Peyer's patch (tissue), 4 donors: ENCODE results near the gene CXorf58.

Experiments used
- POLR2A ChIP-seq, 2 donors: fragments of 450-650 bp; IDR thresholded peaks; one replicate each; pipeline ENCODE4 v1.5.1; 2017; ENCODE audit warnings: antibody characterized with exemption in 2 of 2, mild to moderate bottlenecking in 2 of 2, moderate library complexity in 2 of 2
- TF ChIP-seq, protein P1 (sequence below), 6 experiments: fragments of 450-650 bp in 4 of 6; fragments of 200-600 bp in 2 of 6; sonication (generic) in 1 of 6; IDR thresholded peaks; one replicate each; pipeline ENCODE4 v1.5.1; 2017 to 2019; ENCODE audit warnings: antibody characterized with exemption in 6 of 6, mild to moderate bottlenecking in 3 of 6, moderate library complexity in 1 of 6

DNA sequence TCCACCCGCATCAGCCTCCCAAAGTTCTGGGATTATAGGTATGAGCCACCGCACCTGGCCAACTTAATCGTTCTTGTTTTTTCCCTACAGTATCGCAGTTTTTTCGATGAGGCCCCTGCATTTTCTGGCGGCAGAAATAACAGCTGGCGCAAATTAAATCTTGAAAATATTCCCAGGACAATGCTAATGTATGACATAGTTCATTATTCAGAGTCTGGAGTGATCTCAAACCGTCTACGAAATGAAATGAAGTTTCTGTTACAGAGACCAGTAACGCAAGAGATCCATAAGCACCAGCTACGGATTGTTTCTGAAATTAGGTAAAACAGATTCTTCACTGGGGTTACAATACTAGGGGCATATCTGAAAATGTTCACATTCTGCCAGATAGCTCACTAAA is 27.3 kb downstream of the CXorf58 start:
- TF ChIP-seq POLR2A (IDR thresholded peaks at IDR 0.05) = no peak
- TF ChIP-seq, protein P1, sequence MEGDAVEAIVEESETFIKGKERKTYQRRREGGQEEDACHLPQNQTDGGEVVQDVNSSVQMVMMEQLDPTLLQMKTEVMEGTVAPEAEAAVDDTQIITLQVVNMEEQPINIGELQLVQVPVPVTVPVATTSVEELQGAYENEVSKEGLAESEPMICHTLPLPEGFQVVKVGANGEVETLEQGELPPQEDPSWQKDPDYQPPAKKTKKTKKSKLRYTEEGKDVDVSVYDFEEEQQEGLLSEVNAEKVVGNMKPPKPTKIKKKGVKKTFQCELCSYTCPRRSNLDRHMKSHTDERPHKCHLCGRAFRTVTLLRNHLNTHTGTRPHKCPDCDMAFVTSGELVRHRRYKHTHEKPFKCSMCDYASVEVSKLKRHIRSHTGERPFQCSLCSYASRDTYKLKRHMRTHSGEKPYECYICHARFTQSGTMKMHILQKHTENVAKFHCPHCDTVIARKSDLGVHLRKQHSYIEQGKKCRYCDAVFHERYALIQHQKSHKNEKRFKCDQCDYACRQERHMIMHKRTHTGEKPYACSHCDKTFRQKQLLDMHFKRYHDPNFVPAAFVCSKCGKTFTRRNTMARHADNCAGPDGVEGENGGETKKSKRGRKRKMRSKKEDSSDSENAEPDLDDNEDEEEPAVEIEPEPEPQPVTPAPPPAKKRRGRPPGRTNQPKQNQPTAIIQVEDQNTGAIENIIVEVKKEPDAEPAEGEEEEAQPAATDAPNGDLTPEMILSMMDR (IDR thresholded peaks at IDR 0.05) = no peak
